ENCODE data around the gene THAP8. TPM values are rescaled to one million over a fixed set of nuclear protein-coding genes. Genes with fewer than 3 reads are reported as not detected.
A peak's percentile ranks its signal among the peaks of the same experiment; 100 is the strongest.

Gene THAP8
- total RNA-seq, 1 experiment from 2014 or later = 5.4 TPM

- Histone ChIP-seq H3K79me2 (ENCODE audit: insufficient read depth, low read length) (no peaks in the 10 kb centered on the region), H3K14ac (ENCODE audit: insufficient read depth, low read length) (no peak within 1 kb of the TSS), H3K27me3 (ENCODE audit: insufficient read depth, low read length) (no peaks in the 10 kb centered on the region), H2BK120ac (ENCODE audit: low read depth, low read length, poor library complexity, severe bottlenecking) (no peak within 1 kb of the TSS), H2BK15ac (ENCODE audit: low read depth, low read length) (no peak within 1 kb of the TSS), H4K8ac (replicated peaks; ENCODE audit: insufficient read length, low read depth, low read length) (no peak within 1 kb of the TSS), H3K23me2 (ENCODE audit: insufficient read length, low read depth, low read length, poor library complexity, severe bottlenecking) (peaks cover 12% of the 10 kb centered on the region), H3K9ac (ENCODE audit: extremely low read depth, insufficient read length, low read length) (no peak within 1 kb of the TSS), H3K56ac (ENCODE audit: insufficient read length, low read depth, low read length) (no peak within 1 kb of the TSS), H3T11ph (ENCODE audit: low read length) (no peak within 1 kb of the TSS), H4K20me1 (ENCODE audit: control insufficient read depth, insufficient read depth, insufficient read length) (no peaks in the 10 kb centered on the region), H3K27ac (ENCODE audit: insufficient read length, low read depth, low read length) (no peak within 1 kb of the TSS), H3K9me3 (ENCODE audit: control insufficient read depth, low read depth, low read length) (no peaks in the 10 kb centered on the region), H2AFZ (ENCODE audit: low read length) (no peak within 1 kb of the TSS), H3K79me1 (ENCODE audit: insufficient read depth, low read depth, low read length, poor library complexity, severe bottlenecking) (no peaks in the 10 kb centered on the region), H2BK20ac (ENCODE audit: low read depth, low read length, poor library complexity, severe bottlenecking) (no peak within 1 kb of the TSS), H2AK5ac (ENCODE audit: insufficient read length, low read length) (no peak within 1 kb of the TSS), H2BK12ac (ENCODE audit: insufficient read length, low read depth, low read length) (no peak within 1 kb of the TSS), H3K4ac (ENCODE audit: low read depth, low read length) (no peak within 1 kb of the TSS), H3K4me1 (ENCODE audit: insufficient read depth, low read length) (no peaks in the 10 kb centered on the region; the same call in 1 of the 2 replicates), H3K23ac (ENCODE audit: insufficient read length, low read depth, low read length) (no peak within 1 kb of the TSS), H3K18ac (ENCODE audit: insufficient read length, low read depth, low read length) (no peak within 1 kb of the TSS), H3K4me2 (ENCODE audit: insufficient read depth, insufficient read length, low read length) (peak within 1 kb of the TSS; percentile 37), H4K91ac (ENCODE audit: insufficient read length, low read depth, low read length) (no peak within 1 kb of the TSS), H2BK5ac (ENCODE audit: insufficient read length, low read length) (no peak within 1 kb of the TSS), H4K5ac (ENCODE audit: insufficient read length, low read depth, low read length) (no peak within 1 kb of the TSS)
- Mint-ChIP-seq H3K27me3 (ENCODE audit: low read depth) (peaks cover 12% of the 10 kb centered on the region), H3K4me1 (peaks cover 4 to 7% of the 10 kb centered on the region in 2 experiments; a peak in 3 of 4 replicates), H3K27ac (0 out of 7 replicates have a peak within 1 kb of the TSS, but pooled peaks of 1 of the 3 experiments have one; percentile 48), H3K36me3 (ENCODE audit: insufficient read depth in 1 of 3, low read depth in 3 of 3) (peaks cover 0 to 13% (median 6%) of the 10 kb centered on the region in 3 experiments; a peak in 3 of 7 replicates), H3K9me3 (no peaks in the 10 kb centered on the region; a peak in 1 of 5 replicates), H3K4me3 (peak within 1 kb of the TSS; percentile 85 to 89)
- peak; percentile 83 for DNase-seq
- no peak; the same call in 2 of the 3 replicates for TF ChIP-seq CTCF (conservative IDR thresholded peaks at IDR 0.05)
- WGBS (ENCODE audit: extremely low coverage, insufficient read length, low lambda C conversion rate) = no CpG with 5 or more reads among the region's 51 CpGs
These were observed 21.6 kb downstream of the THAP8 start, which contains the start of gene CLIP3 for GRCh38 chr19:36032251-36033104. TSS of gene CLIP3 (minus strand) at chr19:36032873. CDS start at chr19:36032357, 516 bp downstream.
